OCI-LY1 (cell line): ENCODE results near the gene QKI.

ENCODE experiments used
- H2AFZ ChIP-seq: fragments of 200-600 bp; sonication (generic), shearing (Covaris generic); 2 replicates; pipeline ENCODE4 v1.6.0; 2014; ENCODE audit warnings: antibody characterized with exemption, mild to moderate bottlenecking, low read length
- H3F3A ChIP-seq: fragments of 200-600 bp; sonication (generic), shearing (Covaris generic); 2 replicates; pipeline ENCODE4 v1.6.0; 2014; ENCODE audit warnings: mild to moderate bottlenecking, antibody characterized with exemption, low read length, moderate library complexity; ENCODE audit not compliant: insufficient read depth
- H3K27ac ChIP-seq: fragments of 200-600 bp; sonication (generic); 2 replicates; pipeline ENCODE4 v1.5.1; 2014; ENCODE audit warnings: low read length, mixed run types, mild to moderate bottlenecking, low read depth; ENCODE audit not compliant: poor library complexity, severe bottlenecking
- H3K27me3 ChIP-seq: fragments of 200-600 bp; sonication (generic); 2 replicates; pipeline ENCODE4 v1.6.0; 2014; ENCODE audit warnings: antibody characterized with exemption, mild to moderate bottlenecking, low read length, moderate library complexity; ENCODE audit not compliant: insufficient read depth
- H3K36me3 ChIP-seq: fragments of 200-600 bp; sonication (generic); 2 replicates; pipeline ENCODE4 v1.6.1; 2014; ENCODE audit warnings: mild to moderate bottlenecking, antibody characterized with exemption, low read length, moderate library complexity, mixed read lengths; ENCODE audit not compliant: insufficient read depth
- H3K4me1 ChIP-seq: fragments of 200-600 bp; sonication (generic); 2 replicates; pipeline ENCODE4 v1.5.1; 2014; ENCODE audit warnings: mild to moderate bottlenecking, low read length, moderate library complexity; ENCODE audit not compliant: insufficient read depth, severe bottlenecking
- H3K4me2 ChIP-seq: fragments of 200-600 bp; sonication (generic), shearing (Covaris generic); 2 replicates; pipeline ENCODE4 v1.6.1; 2014; ENCODE audit warnings: low read length
- H3K4me3 ChIP-seq: fragments of 200-600 bp; sonication (generic); 2 replicates; pipeline ENCODE4 v1.5.1; 2014; ENCODE audit warnings: low read length, low read depth, mild to moderate bottlenecking, mixed read lengths; ENCODE audit not compliant: poor library complexity, severe bottlenecking
- H3K79me2 ChIP-seq: fragments of 200-600 bp; shearing (Covaris generic); 2 replicates; pipeline ENCODE4 v1.6.1; 2016; ENCODE audit warnings: mixed run types, low read length, mixed read lengths; ENCODE audit not compliant: insufficient read depth
- H3K9ac ChIP-seq: fragments of 200-600 bp; sonication (generic), shearing (Covaris generic); 2 replicates; pipeline ENCODE4 v1.6.1; 2014; ENCODE audit warnings: mild to moderate bottlenecking, low read length, mixed read lengths
- H3K9me2 ChIP-seq: fragments of 200-600 bp; sonication (generic), shearing (Covaris generic); 2 replicates; pipeline ENCODE4 v1.6.1; 2014; ENCODE audit warnings: low read depth, mild to moderate bottlenecking, low read length, mixed read lengths
- H3K9me3 ChIP-seq: fragments of 200-600 bp; shearing (Covaris generic); 2 replicates; pipeline ENCODE4 v1.6.1; 2014; ENCODE audit warnings: low read length, mixed read lengths
- H4K20me1 ChIP-seq: fragments of 200-600 bp; sonication (generic), shearing (Covaris generic); 2 replicates; pipeline ENCODE4 v1.6.0; 2016; ENCODE audit warnings: mild to moderate bottlenecking, low read length; ENCODE audit not compliant: insufficient read depth
- EZH2 ChIP-seq: fragments of 200-600 bp; sonication (generic), shearing (Covaris generic); IDR thresholded peaks from 2 replicates; pipeline ENCODE4 v1.8.0; 2017; ENCODE audit warnings: borderline replicate concordance, mixed run types, mild to moderate bottlenecking, antibody characterized with exemption, low read length, moderate library complexity, mixed read lengths
- TF ChIP-seq, protein P1 (sequence below): fragments of 200-600 bp; sonication (generic), shearing (Covaris generic); IDR thresholded peaks from 2 replicates; pipeline ENCODE4 v1.5.1; 2017; ENCODE audit warnings: mild to moderate bottlenecking, antibody characterized with exemption, low read length, moderate library complexity, mixed read lengths

The QKI gene

GRCh38 chr6:163390770-163391169 lies 23.7 kb upstream of the QKI start:
- Histone ChIP-seq H3K79me2 (no peaks in the 10 kb centered on the region), H2AFZ (no peak overlapping the region), H3K4me3 (no peak overlapping the region), H3K36me3 (no peaks in the 10 kb centered on the region), H3K27me3 (no peaks in the 10 kb centered on the region), H3K9me2 (no peaks in the 10 kb centered on the region), H3F3A (no peaks in the 10 kb centered on the region), H3K9me3 (no peaks in the 10 kb centered on the region), H3K4me1 (no peaks in the 10 kb centered on the region), H3K4me2 (no peak overlapping the region), H3K27ac (no peak overlapping the region), H3K9ac (no peak overlapping the region), H4K20me1 (no peaks in the 10 kb centered on the region)
- TF ChIP-seq, protein P1, sequence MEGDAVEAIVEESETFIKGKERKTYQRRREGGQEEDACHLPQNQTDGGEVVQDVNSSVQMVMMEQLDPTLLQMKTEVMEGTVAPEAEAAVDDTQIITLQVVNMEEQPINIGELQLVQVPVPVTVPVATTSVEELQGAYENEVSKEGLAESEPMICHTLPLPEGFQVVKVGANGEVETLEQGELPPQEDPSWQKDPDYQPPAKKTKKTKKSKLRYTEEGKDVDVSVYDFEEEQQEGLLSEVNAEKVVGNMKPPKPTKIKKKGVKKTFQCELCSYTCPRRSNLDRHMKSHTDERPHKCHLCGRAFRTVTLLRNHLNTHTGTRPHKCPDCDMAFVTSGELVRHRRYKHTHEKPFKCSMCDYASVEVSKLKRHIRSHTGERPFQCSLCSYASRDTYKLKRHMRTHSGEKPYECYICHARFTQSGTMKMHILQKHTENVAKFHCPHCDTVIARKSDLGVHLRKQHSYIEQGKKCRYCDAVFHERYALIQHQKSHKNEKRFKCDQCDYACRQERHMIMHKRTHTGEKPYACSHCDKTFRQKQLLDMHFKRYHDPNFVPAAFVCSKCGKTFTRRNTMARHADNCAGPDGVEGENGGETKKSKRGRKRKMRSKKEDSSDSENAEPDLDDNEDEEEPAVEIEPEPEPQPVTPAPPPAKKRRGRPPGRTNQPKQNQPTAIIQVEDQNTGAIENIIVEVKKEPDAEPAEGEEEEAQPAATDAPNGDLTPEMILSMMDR = no peak
- TF ChIP-seq EZH2 = no peak

GRCh38 chr6:163391985-163392384 lies 22.5 kb upstream of the QKI start:
- no peaks in the 10 kb centered on the region for H3K4me1 ChIP-seq
- H3K9ac ChIP-seq = no peak overlapping the region
- H3K9me2 ChIP-seq = no peaks in the 10 kb centered on the region
- H3K36me3 ChIP-seq = no peaks in the 10 kb centered on the region
- H3K9me3 ChIP-seq = no peaks in the 10 kb centered on the region
- H3K27me3 ChIP-seq = no peaks in the 10 kb centered on the region
- H2AFZ ChIP-seq = no peak overlapping the region
- TF ChIP-seq, protein P1 = no peak
- no peaks in the 10 kb centered on the region for H3K79me2 ChIP-seq
- no peak overlapping the region for H3K27ac ChIP-seq
- H3F3A ChIP-seq = no peaks in the 10 kb centered on the region
- no peaks in the 10 kb centered on the region for H4K20me1 ChIP-seq
- H3K4me3 ChIP-seq = no peak overlapping the region
- no peak overlapping the region for H3K4me2 ChIP-seq

DNA sequence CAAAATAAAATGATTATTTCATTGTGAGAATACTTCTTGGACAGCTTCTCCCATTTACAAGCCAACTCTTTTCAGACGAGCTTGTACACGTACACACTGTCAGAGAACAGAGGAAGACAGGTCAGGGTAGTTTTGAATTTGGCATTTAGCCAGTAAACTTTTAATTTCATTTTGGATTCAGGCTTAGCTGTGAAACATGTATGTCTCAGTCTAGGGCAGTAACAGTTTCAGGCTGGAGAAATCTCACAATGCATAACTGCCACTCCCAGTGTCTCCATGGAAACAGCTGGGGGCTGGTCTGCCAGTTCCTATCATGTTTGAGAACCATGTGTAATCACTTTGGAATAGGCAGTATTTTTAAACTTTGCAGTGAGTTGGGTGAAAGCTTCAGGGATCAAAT lies 22.0 kb upstream of the QKI start:
- H3K9me2 ChIP-seq = no peaks in the 10 kb centered on the region
- H3K9ac ChIP-seq = no peak overlapping the region
- no peak overlapping the region for H2AFZ ChIP-seq
- no peak overlapping the region for H3K27ac ChIP-seq
- no peak overlapping the region for H3K4me2 ChIP-seq
- H4K20me1 ChIP-seq = no peaks in the 10 kb centered on the region
- H3K4me1 ChIP-seq = no peaks in the 10 kb centered on the region
- no peak overlapping the region for H3K4me3 ChIP-seq
- no peaks in the 10 kb centered on the region for H3K79me2 ChIP-seq
- TF ChIP-seq, protein P1 = no peak
- TF ChIP-seq EZH2 = no peak
- no peaks in the 10 kb centered on the region for H3K9me3 ChIP-seq
- H3F3A ChIP-seq = no peaks in the 10 kb centered on the region
- peaks cover 3% of the 10 kb centered on the region; the same call in 1 of the 2 replicates for H3K27me3 ChIP-seq
- H3K36me3 ChIP-seq = no peaks in the 10 kb centered on the region
